GM23248 (cell line): ENCODE measurements around the gene RBMS3. TPM values are rescaled to one million over a fixed set of nuclear protein-coding genes. Genes with fewer than 3 reads are reported as not detected.

Experiments
- DNase-seq: peaks from one replicate; pipeline ENCODE4 v3.0.0-alpha.2; 2015
- H2AFZ ChIP-seq: fragments of 200-600 bp; sonication (generic); 2 replicates; pipeline ENCODE4 v1.6.1; 2016; ENCODE audit warnings: antibody characterized with exemption
- H3F3A ChIP-seq: fragments of 200-600 bp; sonication (generic); 2 replicates; pipeline ENCODE4 v1.6.1; 2016; ENCODE audit warnings: mild to moderate bottlenecking, antibody characterized with exemption, mixed run types; ENCODE audit not compliant: insufficient read depth
- H3K27ac ChIP-seq: fragments of 200-600 bp; sonication (generic); 2 replicates; pipeline ENCODE4 v1.5.1; 2016; ENCODE audit warnings: mild to moderate bottlenecking
- H3K27me3 ChIP-seq: fragments of 200-600 bp; sonication (generic); replicated peaks from 2 replicates; pipeline ENCODE4 v1.6.1; 2016; ENCODE audit warnings: mild to moderate bottlenecking; ENCODE audit not compliant: insufficient read depth
- H3K36me3 ChIP-seq: fragments of 200-600 bp; sonication (generic); 2 replicates; pipeline ENCODE4 v1.6.1; 2016; ENCODE audit warnings: low read depth, mild to moderate bottlenecking
- H3K4me1 ChIP-seq: fragments of 200-600 bp; sonication (generic); 2 replicates; pipeline ENCODE4 v1.6.1; 2016; ENCODE audit warnings: mild to moderate bottlenecking; ENCODE audit not compliant: insufficient read depth
- H3K4me2 ChIP-seq: fragments of 200-600 bp; sonication (generic); one replicate; pipeline ENCODE4 v1.6.1; 2016; ENCODE audit warnings: mild to moderate bottlenecking; ENCODE audit not compliant: unreplicated experiment
- H3K4me3 ChIP-seq: fragments of 200-600 bp; sonication (generic); 2 replicates; pipeline ENCODE4 v1.5.1; 2016; ENCODE audit warnings: mild to moderate bottlenecking
- H3K79me2 ChIP-seq: fragments of 200-600 bp; sonication (generic); 2 replicates; pipeline ENCODE4 v1.6.1; 2016; ENCODE audit warnings: mild to moderate bottlenecking; ENCODE audit not compliant: insufficient read depth
- H3K9ac ChIP-seq: fragments of 200-600 bp; sonication (generic); 2 replicates; pipeline ENCODE4 v1.6.1; 2016; ENCODE audit warnings: mild to moderate bottlenecking
- H3K9me2 ChIP-seq: fragments of 200-600 bp; sonication (generic); 2 replicates; pipeline ENCODE4 v1.6.1; 2016; ENCODE audit warnings: mixed run types, mild to moderate bottlenecking, moderate library complexity; ENCODE audit not compliant: insufficient read depth
- H3K9me3 ChIP-seq: fragments of 200-600 bp; sonication (generic); one replicate; pipeline ENCODE4 v1.6.1; 2017; ENCODE audit warnings: low read depth
- H4K20me1 ChIP-seq: fragments of 200-600 bp; sonication (generic); 2 replicates; pipeline ENCODE4 v1.6.0; 2016; ENCODE audit not compliant: insufficient read depth
- EZH2 ChIP-seq: fragments of 200-600 bp; sonication (generic); IDR thresholded peaks from 2 replicates; pipeline ENCODE4 v1.6.1; 2018; ENCODE audit warnings: antibody characterized with exemption, mild to moderate bottlenecking; ENCODE audit not compliant: insufficient read depth, poor library complexity, severe bottlenecking
- EZH2phosphoT487 ChIP-seq: fragments of 200-600 bp; sonication (generic); IDR thresholded peaks from 2 replicates; pipeline ENCODE4 v1.6.1; 2018; ENCODE audit warnings: antibody characterized with exemption, moderate library complexity, mild to moderate bottlenecking, low read depth; ENCODE audit not compliant: insufficient read depth
- WGBS, 2 experiments: methylation state at CpG; one replicate each; pipeline ENCODE4 v1.1.6; 2015 to 2017; ENCODE audit warnings: low lambda C conversion rate in 2 of 2, low coverage in 1 of 2; ENCODE audit errors: missing lambda C conversion rate in 2 of 2; 5-methylcytosine and 5-hydroxymethylcytosine counted together
- in situ Hi-C: fragments of 300-500 bp; cut with MboI; formaldehyde crosslinking; loops from 2 replicates; pipeline ENCODE4 v1.15.0; 2020
- polyA plus RNA-seq: library from polyadenylated mRNA; unstranded; fragments of >200 nt; fragmentation: Nextera tagmentation; extraction: Ambion mirVana; gene quantifications from 2 replicates; pipeline ENCODE4 v1.2.1, GENCODE V29; 2016
- total RNA-seq: library from RNA; depleted of rRNA; stranded (reverse); fragments of >200 nt; shearing (Covaris generic); gene quantifications from 2 replicates; pipeline ENCODE4 v1.2.3, GENCODE V29; 2014

The RBMS3 gene
- total and polyA plus RNA-seq, 2 experiments from 2014 or later, result 40.0 to 94.3 TPM

DNA sequence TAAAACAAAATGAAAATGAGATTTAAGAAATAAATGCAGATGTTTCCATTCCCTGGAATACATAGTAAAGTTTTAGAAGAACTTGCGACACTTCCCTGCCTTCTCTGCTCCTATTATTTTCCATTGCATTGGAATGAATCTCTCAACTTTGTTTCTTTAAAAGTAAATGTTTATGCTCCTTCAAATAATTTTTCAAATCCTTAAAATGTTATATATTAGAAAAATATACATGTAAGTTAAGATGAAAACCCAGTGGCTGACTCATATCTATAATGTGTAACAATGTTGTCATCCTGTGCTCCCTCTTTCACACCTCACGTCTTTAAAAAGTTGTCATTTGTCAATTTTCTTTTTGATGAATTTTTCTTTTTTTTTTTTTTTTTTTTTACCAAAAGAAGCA is 3.6 kb downstream of the RBMS3 start:
- peak; percentile 51 for DNase-seq
- WGBS, 2 experiments, result 27 to 31% methylated on average over 2 of the region's 2 CpGs

DNA sequence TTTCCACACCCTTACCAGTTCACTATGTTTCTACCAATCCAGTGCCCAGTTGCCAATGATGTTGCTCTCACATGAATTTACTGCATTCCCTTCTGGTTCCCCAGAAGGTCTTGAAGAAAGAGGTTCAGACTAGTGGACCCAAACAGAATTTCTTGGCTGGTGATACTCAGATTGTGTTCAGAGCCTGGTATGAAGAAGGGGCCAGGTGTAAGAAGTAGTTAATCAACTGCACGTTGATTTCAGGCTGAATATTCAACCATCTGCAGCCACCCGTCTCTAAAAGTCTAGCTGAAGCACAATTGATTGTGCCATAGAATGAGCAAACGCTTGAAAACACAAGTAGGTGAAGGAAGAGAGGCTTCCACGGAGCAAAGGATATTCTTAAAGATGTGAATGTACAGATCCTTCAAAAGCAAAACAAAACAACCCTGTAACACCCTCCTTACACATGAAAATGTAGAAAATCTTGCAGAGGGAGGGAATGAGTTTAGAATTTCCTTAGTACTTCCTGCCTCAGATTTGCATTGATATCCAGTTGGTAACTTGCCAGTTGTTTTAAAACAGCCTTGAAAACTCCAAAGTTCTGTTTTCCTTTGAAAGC is 4.7 kb downstream of the RBMS3 start:
- H2AFZ ChIP-seq, result peak overlapping the region; percentile 55
- peak overlapping the region; percentile 73 for H3K4me3 ChIP-seq
- no peaks in the 10 kb centered on the region for H3K27me3 ChIP-seq
- peaks cover 95% of the 10 kb centered on the region for H3K79me2 ChIP-seq
- peak; percentile 55 for DNase-seq
- H3K9me3 ChIP-seq, result no peaks in the 10 kb centered on the region
- TF ChIP-seq EZH2 (no peak), EZH2phosphoT487 (no peak)
- H3F3A ChIP-seq, result peaks cover 57% of the 10 kb centered on the region
- no peaks in the 10 kb centered on the region for H4K20me1 ChIP-seq
- 3 to 5% methylated on average over 4 of the region's 4 CpGs for WGBS, 2 experiments
- in situ Hi-C loops, result loop anchor here (25.0 kb wide), 2 partner anchors 373 to 477 kb away; no protein-coding TSS in a partner anchor
- peak overlapping the region; percentile 71 for H3K9ac ChIP-seq
- no peaks in the 10 kb centered on the region for H3K9me2 ChIP-seq
- peak overlapping the region; percentile 95 for H3K4me2 ChIP-seq
- peaks cover 46% of the 10 kb centered on the region for H3K4me1 ChIP-seq
- H3K36me3 ChIP-seq, result no peaks in the 10 kb centered on the region
- peak overlapping the region; percentile 66 for H3K27ac ChIP-seq

More for the DNA sequence above, 3.6 kb downstream of the RBMS3 start:
- H4K20me1 ChIP-seq, result no peaks in the 10 kb centered on the region
- peak overlapping the region; percentile 87 for H3K4me3 ChIP-seq
- H3K27me3 ChIP-seq, result no peaks in the 10 kb centered on the region
- H3K79me2 ChIP-seq, result peaks cover 90% of the 10 kb centered on the region
- no peaks in the 10 kb centered on the region for H3K9me2 ChIP-seq
- peak overlapping the region; percentile 88 for H3K9ac ChIP-seq
- no peaks in the 10 kb centered on the region for H3K36me3 ChIP-seq
- TF ChIP-seq EZH2phosphoT487 (no peak), EZH2 (no peak)
- in situ Hi-C loops, result loop anchor here (25.0 kb wide), 2 partner anchors 372 to 478 kb away; no protein-coding TSS in a partner anchor
- H3K27ac ChIP-seq, result peak overlapping the region; percentile 88
- H2AFZ ChIP-seq, result no peak overlapping the region
- peak overlapping the region; percentile 92 for H3K4me2 ChIP-seq
- H3F3A ChIP-seq, result peaks cover 60% of the 10 kb centered on the region
- H3K9me3 ChIP-seq, result no peaks in the 10 kb centered on the region
- peaks cover 38% of the 10 kb centered on the region for H3K4me1 ChIP-seq

DNA sequence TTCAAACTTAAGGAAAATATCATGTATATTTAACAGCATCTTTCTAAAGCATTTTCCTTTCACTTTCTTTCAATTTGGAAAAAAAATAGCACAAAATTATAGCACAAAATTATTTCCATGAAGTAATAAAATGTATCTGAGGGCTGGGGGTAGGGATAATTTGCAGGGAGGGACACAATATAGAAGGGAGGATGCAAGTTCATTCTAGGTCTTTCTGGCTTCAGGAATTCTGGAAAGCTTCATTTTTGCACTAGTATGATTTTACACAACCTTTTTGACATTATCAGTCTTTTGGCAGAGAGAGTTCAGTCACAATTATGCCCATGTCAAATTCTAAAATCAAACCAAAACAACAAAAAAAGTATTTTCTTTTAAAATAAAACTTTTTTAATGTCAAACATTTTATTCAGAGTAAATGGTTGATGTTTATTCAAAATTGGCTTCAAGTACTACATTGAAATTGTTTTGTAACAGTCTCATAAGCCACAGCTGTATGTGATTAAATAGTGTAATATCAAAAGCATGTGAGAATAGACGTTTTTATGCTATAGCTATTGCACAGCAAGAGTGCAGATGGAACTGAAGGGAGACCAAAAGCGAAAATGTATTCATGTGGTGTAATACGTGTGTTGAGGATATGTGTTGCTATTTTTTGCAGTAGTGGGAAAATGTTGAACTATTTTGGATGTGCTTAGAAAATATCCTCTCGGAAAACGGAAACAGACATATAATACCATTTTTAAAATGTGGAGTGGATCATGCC is 5.8 kb downstream of the RBMS3 start:
- Histone ChIP-seq H4K20me1 (0 out of 2 replicates have a peak, but pooled peaks cover 4% of the 10 kb centered on the region), H3K36me3 (0 out of 2 replicates have a peak, but pooled peaks cover under 1% of the 10 kb centered on the region), H3K27ac (peak overlapping the region; percentile 66), H2AFZ (peak overlapping the region; percentile 55; the same call in 1 of the 2 replicates), H3K4me3 (peak overlapping the region; percentile 73), H3K9ac (peak overlapping the region; percentile 71), H3K9me2 (no peaks in the 10 kb centered on the region), H3F3A (peaks cover 55% of the 10 kb centered on the region), H3K79me2 (peaks cover 98% of the 10 kb centered on the region), H3K27me3 (no peaks in the 10 kb centered on the region), H3K9me3 (no peaks in the 10 kb centered on the region), H3K4me2 (peak overlapping the region; percentile 95), H3K4me1 (peaks cover 54% of the 10 kb centered on the region)
- 1% methylated on average over 5 of the region's 5 CpGs for WGBS, 2 experiments
- TF ChIP-seq EZH2, result no peak
- TF ChIP-seq EZH2phosphoT487, result no peak
- DNase-seq, result peak; percentile 74
- in situ Hi-C loops, result loop anchor here (25.0 kb wide), 2 partner anchors 374 to 476 kb away; no protein-coding TSS in a partner anchor

DNA sequence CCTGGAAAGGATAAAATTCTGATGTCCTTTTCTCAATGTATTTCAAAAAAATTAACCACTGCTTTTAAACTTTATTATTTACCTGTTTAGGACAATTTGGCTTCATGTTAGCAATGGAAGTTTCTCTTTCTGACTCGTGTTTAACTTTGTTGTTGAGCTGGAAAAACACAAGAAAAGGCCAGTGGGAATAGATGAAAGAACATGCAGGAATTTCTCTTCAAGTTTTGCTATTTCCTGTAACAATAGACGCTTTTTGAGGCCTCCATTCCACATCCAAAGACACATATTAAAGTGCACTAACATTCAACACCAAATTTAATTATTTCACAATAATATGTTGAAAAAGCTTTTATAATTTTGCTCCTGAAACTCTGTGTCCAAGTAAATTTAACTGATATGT is 9.7 kb downstream of the RBMS3 start:
- 11 to 16% methylated on average over 2 of the region's 2 CpGs for WGBS, 2 experiments
- H3K9me3 ChIP-seq, result no peaks in the 10 kb centered on the region
- H3K9me2 ChIP-seq, result no peaks in the 10 kb centered on the region
- H3F3A ChIP-seq, result peaks cover 31% of the 10 kb centered on the region
- no peak overlapping the region for H3K4me3 ChIP-seq
- no peak for TF ChIP-seq EZH2phosphoT487
- TF ChIP-seq EZH2, result no peak
- no peak for DNase-seq
- peaks cover 14% of the 10 kb centered on the region; the same call in 1 of the 2 replicates for H3K36me3 ChIP-seq
- H3K4me2 ChIP-seq, result peak overlapping the region; percentile 3
- in situ Hi-C loops, result loop anchor here (25.0 kb wide), 2 partner anchors 378 to 472 kb away; no protein-coding TSS in a partner anchor
- peaks cover 9% of the 10 kb centered on the region; the same call in 1 of the 2 replicates for H4K20me1 ChIP-seq
- H3K27me3 ChIP-seq, result no peaks in the 10 kb centered on the region
- no peak overlapping the region for H3K27ac ChIP-seq
- no peak overlapping the region for H3K9ac ChIP-seq
- H3K79me2 ChIP-seq, result peaks cover 100% of the 10 kb centered on the region
- H3K4me1 ChIP-seq, result peaks cover 63% of the 10 kb centered on the region
- H2AFZ ChIP-seq, result no peak overlapping the region
